ENCODE data around the gene CPEB1.

DNA sequence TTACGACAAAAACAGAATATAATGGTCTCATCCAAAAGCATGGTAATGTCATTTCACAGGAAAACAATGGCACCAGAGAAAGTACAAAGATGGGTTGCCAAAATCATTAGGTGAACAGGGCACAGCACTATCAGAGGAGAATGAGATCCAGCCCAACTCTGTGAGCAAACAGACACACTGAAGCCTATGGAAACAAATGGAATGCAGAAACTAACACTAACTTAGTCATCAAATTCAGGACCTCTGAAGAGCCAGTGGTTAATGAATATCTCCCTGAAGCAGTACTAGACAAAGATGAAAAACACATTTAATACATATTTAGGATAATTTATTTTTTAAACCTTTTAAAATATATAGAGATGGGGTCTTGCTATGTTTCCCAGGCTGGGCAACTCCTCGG lies 92.3 kb downstream of the CPEB1 start:
- no peak for TF ChIP-seq POLR2AphosphoS5 (IDR thresholded peaks at IDR 0.05)
- TF ChIP-seq, protein P1, sequence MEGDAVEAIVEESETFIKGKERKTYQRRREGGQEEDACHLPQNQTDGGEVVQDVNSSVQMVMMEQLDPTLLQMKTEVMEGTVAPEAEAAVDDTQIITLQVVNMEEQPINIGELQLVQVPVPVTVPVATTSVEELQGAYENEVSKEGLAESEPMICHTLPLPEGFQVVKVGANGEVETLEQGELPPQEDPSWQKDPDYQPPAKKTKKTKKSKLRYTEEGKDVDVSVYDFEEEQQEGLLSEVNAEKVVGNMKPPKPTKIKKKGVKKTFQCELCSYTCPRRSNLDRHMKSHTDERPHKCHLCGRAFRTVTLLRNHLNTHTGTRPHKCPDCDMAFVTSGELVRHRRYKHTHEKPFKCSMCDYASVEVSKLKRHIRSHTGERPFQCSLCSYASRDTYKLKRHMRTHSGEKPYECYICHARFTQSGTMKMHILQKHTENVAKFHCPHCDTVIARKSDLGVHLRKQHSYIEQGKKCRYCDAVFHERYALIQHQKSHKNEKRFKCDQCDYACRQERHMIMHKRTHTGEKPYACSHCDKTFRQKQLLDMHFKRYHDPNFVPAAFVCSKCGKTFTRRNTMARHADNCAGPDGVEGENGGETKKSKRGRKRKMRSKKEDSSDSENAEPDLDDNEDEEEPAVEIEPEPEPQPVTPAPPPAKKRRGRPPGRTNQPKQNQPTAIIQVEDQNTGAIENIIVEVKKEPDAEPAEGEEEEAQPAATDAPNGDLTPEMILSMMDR (IDR thresholded peaks at IDR 0.05): no peak
- no peak for TF ChIP-seq POLR2A (IDR thresholded peaks at IDR 0.05)

Data from stomach (tissue), 4 donors.